LNCAP (cell line): Measurements from ENCODE around the gene MVB12B.

ENCODE experiments used
- CTCF ChIP-seq: fragments of 450-650 bp; IDR thresholded peaks from 2 replicates; pipeline ENCODE4 v1.5.1; 2017; ENCODE audit warnings: mild to moderate bottlenecking

Gene MVB12B

GRCh38 chr9:126481862-126482261 lies 155.2 kb downstream of the MVB12B start:
- no peak for TF ChIP-seq CTCF

GRCh38 chr9:126482361-126483044 lies 155.9 kb downstream of the MVB12B start:
- no peak for TF ChIP-seq CTCF

- TF ChIP-seq CTCF, result no peak
These were observed 156.9 kb downstream of the MVB12B start for GRCh38 chr9:126483468-126484073.

- TF ChIP-seq CTCF, result no peak
These were observed 159.0 kb downstream of the MVB12B start for GRCh38 chr9:126485662-126486061.

GRCh38 chr9:126486276-126486675 lies 159.6 kb downstream of the MVB12B start:
- TF ChIP-seq CTCF, result no peak

- TF ChIP-seq CTCF, result no peak
These were observed 161.2 kb downstream of the MVB12B start for GRCh38 chr9:126487856-126488255.

GRCh38 chr9:126488310-126488709 lies 161.7 kb downstream of the MVB12B start:
- no peak for TF ChIP-seq CTCF
